Measurements from ENCODE around the gene PPM1L.
A peak's percentile ranks its signal among the peaks of the same experiment; 100 is the strongest.
"Not testable (repeated sequence)": the region's sequence is repeated elsewhere in the genome, so short reads cannot be mapped to it uniquely, and the experiment has no call there.

The PPM1L gene

DNA sequence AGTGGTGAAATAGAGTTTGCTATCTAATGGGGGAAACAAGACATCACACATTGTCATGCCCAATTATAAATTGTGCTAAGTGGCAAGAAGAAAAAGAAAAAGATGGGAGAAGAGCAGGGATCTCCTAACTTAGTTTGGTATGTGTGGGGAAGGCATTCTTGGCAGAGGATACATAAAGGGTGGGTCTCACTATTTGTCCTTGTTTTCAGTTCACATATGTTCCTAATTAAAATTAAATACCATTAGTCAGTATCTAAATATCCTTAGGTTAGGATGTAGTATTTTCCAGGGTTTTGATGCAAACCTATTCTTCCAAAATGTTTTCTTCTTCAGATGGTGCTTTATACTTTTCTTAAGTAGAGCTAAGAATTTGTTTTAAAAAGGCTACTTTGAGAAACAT is 175.4 kb downstream of the PPM1L start:
- DNase-seq (ENCODE audit: low read depth) = no peak

DNA sequence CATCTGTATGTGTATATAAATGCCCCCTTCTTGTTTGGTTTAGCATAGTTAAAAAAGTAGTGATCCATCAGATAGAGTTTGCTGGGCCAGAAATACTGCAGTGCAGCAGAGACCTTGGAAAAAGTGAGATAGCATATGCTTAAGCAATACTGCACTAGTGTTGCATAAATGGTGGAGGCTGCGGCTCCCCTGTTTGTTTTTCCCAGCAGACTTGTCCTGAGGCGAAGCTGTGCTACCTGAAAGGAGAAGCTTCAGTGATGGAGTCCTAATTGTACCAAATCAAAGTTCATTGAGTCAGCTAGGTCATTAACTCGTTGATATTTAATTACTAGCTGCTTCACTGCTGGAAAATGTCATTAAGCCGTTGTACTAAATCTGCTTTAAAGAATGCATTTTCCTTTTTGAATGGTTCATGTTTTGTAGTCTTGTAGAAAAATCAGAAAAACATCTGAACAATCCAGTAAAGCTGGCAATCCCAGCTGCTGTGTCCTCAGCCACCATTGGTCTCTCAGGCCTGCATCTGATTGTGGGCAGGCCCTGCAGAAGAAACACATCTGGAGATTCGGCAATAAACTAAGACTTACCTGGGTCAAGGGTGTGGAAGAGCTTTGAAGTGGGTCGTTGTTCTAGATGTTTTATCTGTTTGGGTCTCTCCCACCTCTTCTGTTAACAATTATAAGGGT is 179.5 kb downstream of the PPM1L start:
- DNase-seq (ENCODE audit: low read depth) = no peak

GRCh38 chr3:160941885-160942494 is 186.0 kb downstream of the PPM1L start:
- DNase-seq (ENCODE audit: low read depth) = peak; percentile 19

- DNase-seq (ENCODE audit: low read depth) = no peak
Observed at GRCh38 chr3:160943996-160944395, 188.0 kb downstream of the PPM1L start.

DNA sequence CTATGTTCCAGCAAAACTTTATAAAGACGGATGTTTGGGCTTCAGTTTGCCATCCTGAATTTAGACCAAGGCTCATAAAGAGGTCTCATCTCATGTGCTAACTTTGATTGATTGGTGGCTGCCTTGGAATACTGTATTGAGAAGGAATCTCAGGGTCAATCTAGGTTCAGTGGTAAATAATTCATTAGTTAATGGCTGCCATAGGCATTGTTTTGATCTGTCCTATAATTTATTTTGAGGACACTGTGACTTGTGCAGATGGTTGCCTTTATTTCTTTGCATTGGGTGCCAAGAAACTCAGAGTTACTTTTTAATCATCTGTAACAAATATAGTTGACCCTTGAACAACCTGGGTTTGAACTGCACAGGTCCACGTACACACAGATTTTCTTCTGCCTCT is 189.3 kb downstream of the PPM1L start:
- no peak for DNase-seq (ENCODE audit: low read depth)

- DNase-seq (ENCODE audit: low read depth) = no peak
Observed at GRCh38 chr3:160948273-160948672, 192.2 kb downstream of the PPM1L start.

DNA sequence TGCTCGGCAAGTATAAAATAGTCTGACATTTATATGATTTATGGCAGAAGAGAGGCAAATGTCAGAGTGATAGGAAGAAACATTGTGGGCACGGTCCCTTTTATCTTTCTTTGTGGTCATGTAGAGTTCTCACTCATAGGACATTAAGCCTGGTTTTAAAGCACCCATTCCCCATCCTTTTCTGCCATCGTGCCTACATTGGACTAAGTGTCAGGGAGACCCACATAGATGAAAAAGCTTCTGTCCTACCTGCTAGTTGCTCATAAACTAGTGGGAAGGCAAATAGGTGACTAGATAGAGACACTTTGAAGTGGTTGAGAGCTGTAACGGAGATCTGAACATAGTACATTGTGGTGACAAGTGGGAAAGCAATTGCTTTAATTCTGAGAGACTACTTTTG is 193.4 kb downstream of the PPM1L start:
- DNase-seq (ENCODE audit: low read depth) = no peak

DNA sequence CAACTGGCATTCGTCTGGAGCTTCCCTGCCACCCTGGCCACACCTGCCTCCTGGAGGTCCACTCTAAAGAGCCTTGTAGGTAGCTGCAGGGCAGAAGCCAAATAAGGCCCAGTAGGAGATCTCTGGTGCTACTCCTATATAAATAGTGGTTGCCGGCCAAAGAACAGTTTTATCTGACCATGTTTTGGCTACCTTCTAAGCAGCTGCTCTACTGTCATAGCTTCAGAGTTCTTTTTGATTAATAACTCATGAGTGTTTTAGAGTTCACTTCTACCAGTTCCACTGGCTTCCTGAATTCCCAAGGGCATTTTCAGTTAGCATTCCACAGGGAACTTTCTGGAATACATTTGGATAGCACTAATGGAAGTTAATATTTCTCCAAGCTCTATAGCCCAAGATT is 194.5 kb downstream of the PPM1L start:
- no peak for DNase-seq (ENCODE audit: low read depth)

DNA sequence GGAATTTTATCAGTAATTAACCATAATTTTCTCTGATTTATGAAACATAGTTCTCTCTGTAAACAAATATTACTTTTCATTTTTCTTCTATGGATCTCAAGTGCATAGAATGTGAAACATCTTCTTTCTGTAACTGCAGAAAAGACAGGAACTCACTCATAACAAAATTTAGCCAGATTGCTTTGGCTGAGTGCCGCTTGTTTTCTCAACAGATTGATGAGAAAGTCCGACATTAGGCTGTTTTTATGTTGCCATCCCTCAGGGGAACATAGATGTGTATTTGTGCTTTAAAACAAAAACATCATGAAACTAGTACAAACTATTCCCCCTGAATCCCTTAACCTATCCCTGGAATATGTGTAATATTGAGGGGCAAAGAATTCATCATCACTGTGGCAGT is 194.9 kb downstream of the PPM1L start:
- DNase-seq (ENCODE audit: low read depth) = no peak

DNA sequence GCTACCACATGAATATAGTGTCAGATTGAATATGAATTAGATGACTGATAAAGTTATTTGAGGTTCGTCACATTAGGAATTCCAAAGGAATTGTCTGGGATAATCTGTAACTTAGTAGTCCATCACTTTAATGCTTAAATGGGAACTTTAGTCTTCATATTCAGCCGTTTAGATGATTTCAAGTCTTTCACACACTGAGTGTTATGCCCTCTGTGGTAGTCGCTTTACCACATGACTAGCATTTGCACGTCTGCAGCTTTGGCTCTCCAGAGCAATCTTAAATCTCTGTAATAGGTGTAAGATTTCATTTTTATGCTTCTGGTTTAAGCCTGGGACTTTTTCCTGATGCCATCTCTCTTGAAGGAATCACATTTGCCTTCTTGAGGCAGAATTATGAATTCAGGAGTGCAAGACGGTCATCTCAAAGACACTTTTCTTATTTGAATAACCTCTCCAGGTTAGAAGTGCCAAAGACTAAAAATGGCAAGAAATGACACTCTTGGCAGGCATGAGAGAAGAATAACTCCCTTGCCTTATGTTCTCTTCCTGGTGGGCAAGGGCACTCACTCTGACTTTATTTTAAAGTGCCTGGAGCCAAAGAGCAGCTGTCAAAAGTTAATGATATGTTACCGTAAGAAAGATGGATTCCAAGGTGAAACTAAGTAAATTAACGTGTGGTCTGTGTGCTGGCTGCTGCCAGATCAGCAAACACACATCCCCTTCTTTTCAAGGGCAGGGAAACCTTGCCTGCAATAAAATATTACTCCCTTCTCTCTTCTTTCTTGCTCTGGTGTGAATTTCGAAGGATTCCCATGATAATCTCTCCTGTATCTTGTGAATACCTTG is 195.8 kb downstream of the PPM1L start:
- no peak for DNase-seq (ENCODE audit: low read depth)

- no peak for DNase-seq (ENCODE audit: low read depth)
Observed at GRCh38 chr3:160953686-160954085, 197.7 kb downstream of the PPM1L start.

DNA sequence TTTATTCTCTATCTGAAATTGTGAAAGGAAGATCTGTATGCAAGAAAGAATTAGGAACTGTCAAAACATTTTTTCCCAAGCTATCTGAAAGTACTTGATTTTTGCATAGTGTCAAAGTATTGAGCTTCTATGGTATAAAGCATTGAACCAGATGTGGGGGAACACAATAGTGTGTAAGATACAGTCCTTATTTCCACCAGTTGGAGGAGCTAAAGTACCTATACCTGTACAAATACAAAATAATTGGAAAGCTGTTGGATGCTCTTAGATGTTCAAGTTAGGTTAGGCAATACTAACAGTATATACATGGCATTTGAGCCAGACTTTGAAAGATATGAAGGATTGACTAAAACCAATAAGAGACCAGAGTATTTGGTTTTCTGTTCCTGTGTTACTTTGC is 200.8 kb downstream of the PPM1L start:
- DNase-seq (ENCODE audit: low read depth) = no peak

- no peak for DNase-seq (ENCODE audit: low read depth)
Observed at GRCh38 chr3:160960568-160960967, 204.5 kb downstream of the PPM1L start.

DNA sequence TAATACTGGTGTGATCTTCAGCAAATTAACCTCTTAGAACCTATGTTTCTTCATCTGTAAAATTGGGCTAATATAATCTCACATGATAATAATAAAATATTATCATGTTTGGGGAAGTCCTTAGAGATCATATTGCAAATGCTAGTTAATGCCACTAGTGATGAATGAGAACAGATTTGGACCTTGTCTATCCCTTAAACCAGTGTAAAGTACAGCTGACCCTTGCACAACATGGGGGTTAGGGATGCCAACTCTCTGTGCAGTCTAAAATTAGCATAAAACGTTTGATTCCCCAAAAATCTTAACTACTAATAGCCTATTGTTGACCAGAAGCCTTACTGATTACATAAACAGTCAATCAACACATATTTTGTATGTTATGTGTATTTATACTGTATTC is 207.9 kb downstream of the PPM1L start:
- DNase-seq (ENCODE audit: low read depth) = no peak

GRCh38 chr3:160968761-160969160 is 212.7 kb downstream of the PPM1L start:
- DNase-seq (ENCODE audit: low read depth) = no peak

DNA sequence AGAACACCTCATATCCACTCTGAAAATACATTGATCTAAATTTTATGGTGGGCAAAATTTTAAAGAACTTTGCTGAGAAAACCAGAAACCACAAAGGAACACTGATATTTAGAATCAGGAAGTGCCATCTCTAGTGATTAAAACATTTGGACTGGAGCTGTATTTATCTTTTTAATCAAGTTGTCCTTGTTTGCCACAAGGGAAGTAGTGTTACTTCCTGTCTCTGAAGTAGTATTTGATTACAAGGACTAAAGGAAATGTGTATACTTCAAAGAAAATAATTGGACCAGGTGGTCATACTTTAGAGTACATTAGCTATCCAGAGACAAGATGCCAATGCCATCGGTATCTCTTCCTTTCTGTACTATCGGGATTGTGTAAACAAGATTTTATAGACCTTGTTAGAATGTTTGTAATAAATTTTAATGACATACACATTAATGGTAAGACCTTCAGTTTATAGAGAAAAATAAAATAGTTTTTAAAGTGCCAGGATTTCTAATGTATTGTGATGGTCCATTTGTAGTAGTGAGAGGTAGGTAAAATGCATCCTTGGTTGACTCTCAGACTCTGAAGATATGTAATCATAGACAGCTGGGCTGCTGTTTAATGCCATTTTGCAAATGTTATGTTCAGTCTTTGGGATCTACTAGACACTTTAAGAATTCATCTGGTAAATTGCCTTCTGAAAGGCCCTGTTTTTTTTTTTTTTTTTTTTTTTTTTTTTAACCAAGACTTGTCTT is 217.2 kb downstream of the PPM1L start:
- DNase-seq (ENCODE audit: low read depth) = no peak

DNA sequence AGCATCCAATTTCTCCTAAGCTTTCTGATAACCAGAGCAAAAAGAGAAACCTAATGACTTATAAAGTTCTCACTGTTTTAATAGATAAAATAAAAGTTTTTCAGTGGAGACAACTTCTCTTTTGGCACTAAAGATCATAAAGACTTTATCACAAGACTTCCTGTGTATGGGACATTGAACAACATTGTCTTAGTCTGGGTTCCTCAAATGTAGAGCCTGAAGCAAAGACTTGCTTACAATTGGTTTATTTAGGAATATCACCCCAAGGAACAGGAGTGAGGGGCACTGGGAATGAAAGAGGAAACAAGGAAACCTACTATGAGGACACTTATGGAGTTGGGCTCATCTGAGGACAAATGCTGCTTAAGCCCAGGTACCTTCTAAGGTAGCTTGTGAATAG is 221.7 kb downstream of the PPM1L start:
- no peak for DNase-seq (ENCODE audit: low read depth)

DNA sequence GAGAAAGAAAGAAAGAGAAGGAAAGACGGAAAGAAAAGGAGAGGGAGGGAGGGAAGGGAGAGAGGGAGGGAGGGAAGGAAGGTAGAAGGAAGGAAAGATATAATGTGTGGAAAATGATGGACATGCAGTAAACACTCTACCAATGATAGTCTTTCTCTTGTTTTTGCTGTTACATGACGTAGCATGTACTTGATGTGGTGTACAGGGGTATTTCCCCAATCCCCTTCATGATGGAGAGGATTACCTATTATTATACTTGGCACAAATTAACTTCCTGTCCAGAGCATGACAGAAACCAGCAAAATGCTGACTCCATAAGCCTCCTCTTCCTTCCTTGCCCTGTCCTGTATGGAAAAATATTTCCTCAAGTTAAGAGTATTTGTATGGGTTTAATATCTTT is 224.7 kb downstream of the PPM1L start:
- no peak for DNase-seq (ENCODE audit: low read depth)

GRCh38 chr3:160981217-160981938 is 225.3 kb downstream of the PPM1L start:
- DNase-seq (ENCODE audit: low read depth) = no peak

- no peak for DNase-seq (ENCODE audit: low read depth)
Observed at GRCh38 chr3:160982491-160982890, 226.5 kb downstream of the PPM1L start.

DNA sequence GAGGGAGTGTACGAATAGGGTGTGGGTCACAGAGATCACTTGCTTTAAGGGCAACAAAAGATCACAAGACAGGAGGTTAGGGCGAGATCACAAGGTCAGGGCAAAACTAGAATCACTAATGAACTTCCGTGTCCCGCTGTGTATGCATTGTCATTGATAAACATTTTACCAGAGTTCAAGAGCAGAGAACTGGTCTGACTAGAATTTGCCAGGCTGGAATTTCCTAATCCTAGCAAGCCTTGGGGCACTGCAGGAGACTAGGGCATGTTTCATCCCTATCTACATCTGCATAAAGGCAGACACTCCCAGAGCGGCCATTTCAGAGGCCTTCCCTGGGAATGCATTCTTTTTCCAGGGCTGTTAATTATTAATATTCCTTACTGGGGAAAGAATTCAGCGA is 227.9 kb downstream of the PPM1L start:
- DNase-seq (ENCODE audit: low read depth) = not testable (repeated sequence)

GRCh38 chr3:160986069-160986468 is 230.0 kb downstream of the PPM1L start:
- no peak for DNase-seq (ENCODE audit: low read depth)

All from activated T-helper 1 cell treated with Interleukin-2 at 50 U/mL for 16 hours (primary cell).